ENCODE results near the gene WASF3.
"Not testable (repeated sequence)": the region's sequence is repeated elsewhere in the genome, so short reads cannot be mapped to it uniquely, and the experiment has no call there.

The WASF3 gene

GRCh38 chr13:26635634-26636033 is 78.2 kb downstream of the WASF3 start:
- not testable (repeated sequence) for DNase-seq (ENCODE audit: low spot score)

DNA sequence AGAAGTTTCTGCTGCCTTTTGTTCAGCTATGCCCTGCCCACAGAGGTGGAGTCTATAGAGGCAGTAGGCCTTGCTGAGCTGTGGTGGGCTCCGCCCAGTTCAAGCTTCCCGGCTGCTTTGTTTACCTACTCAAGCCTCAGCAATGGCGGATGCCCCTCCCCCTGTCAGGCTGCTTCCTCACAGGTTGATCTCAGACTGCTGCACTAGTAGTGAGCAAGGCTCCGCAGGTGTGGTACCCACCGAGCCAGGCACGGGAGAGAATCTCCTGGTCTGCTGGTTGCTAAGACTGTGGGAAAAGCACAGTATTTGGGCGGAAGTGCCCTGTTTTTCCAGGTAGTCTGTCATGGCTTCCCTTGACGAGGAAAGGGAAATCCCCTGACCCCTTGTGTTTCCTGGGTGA is 78.6 kb downstream of the WASF3 start:
- not testable (repeated sequence) for DNase-seq (ENCODE audit: low spot score)

DNA sequence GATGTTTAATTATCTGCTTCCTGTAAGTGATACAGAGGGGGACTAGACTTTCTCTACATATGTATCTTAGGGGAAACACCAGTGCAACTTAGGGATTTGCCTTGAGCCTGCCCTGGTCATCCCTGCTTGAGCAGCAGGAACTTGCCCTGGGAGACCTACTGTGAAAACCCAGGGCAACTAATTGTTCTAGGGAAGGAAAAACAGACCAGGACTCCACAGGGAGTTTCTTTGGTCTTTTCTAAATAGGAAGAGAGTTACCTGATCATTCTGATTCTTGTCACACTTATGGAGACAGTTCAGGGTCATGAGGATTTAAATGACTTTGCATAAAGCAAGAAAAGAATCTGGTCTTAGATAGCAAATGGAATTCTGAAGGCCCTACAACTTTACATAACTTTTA is 89.1 kb downstream of the WASF3 start:
- DNase-seq (ENCODE audit: low spot score) = no peak

- DNase-seq (ENCODE audit: low spot score) = no peak
Observed at GRCh38 chr13:26651234-26651633, 93.8 kb downstream of the WASF3 start.

DNA sequence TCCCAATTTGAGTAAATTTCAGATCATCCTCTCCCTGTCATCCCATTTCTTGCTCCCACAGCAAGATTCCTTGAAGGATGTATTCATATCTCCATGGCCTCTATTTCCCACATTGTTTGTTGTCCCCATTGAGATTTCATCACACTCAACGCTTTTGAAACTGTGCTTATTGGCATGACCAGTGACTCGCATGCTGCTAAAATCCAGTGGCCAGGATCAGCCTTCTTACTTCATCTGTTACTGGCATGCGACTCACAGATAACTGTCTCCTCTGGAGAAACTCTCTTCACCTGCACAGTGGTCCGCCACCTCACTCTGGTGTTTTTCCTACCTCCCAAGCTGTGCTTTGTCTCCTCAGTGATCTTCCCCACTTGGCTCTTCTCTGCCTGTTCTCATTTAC is 95.8 kb downstream of the WASF3 start:
- DNase-seq (ENCODE audit: low spot score) = no peak

DNA sequence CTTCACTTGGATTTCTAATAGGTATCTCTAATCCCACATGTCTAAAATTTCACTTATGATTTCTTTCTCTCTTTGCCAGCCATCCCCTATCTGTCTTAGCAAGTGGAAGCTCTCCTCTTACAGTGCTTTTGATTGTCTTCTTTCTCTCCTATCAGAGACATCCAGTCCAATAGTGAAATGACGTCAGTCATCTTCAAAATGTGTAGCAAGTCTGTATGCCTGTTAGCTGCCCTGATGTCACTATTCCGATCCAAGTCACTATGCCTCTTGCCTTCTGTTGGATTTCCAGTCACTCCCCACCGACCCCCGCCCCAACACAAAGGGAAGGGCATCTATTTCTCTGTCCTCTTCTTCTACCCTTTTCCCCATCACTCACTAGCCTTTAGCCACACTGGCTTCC is 96.4 kb downstream of the WASF3 start:
- DNase-seq (ENCODE audit: low spot score) = no peak

- DNase-seq (ENCODE audit: low spot score) = no peak
Observed at GRCh38 chr13:26656919-26657318, 99.4 kb downstream of the WASF3 start.

DNA sequence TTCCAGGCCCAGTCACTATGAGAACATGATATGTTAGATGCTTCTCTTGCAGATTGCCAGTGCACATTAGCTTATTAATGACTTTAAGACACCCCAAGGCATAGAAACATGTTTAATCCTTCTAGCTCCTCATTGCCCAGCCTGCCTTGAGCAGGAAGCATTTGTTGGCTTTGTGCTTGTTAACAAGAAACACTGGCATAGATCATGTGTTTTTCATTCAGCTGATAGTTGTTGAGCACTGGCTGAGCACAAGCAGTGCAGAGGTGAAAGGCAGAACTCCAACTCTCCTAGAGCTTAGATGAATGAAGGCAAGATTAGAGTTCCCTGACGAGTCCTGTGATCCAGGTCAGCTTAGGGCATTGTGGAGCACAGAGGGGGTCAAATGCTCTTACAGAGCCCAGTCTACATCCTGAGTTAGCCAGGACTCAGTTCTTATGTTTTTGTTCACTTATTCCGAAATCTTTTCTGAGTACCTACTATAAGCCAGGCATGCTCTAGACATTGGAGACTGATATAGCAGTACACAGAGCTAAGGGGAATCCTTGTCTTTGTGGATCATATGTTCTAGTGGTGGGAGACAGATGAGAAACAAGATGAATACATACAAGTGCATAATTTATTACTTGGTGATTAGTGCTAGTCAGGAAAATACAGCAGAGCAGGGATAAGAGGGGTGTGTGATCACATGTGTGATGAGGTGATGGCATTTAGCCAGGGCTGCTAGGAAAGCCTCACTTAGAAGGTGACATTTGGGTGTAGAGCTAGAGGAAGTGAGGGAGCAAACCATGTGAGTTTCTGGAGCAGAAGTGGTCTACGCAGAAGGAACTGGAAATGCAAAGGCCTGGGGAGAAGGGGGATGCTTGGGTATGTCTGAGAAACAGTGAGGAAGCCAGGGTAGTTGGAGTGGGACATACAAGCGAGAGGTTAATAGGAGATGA is 101.2 kb downstream of the WASF3 start:
- no peak for DNase-seq (ENCODE audit: low spot score)

DNA sequence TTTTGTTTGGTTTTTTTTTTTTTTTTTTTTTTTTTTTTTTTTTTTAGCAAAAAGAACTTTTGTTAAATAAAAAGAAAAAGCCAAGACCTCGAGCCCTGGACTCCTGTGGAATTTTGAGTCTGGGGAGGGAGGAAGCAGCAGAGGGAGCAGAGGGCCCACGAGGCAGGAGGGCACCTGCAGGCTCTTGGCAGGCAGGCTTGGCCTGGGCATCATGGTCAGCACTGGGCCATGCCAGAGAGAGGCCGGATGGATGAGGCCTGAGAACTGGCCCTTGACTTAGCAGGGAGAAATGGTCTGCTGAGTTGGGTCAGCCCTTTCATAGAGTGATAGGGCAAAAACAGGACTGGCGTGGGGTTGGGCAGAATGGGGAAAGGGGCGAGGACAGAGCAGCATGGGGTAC is 102.7 kb downstream of the WASF3 start:
- no peak for DNase-seq (ENCODE audit: low spot score)

DNA sequence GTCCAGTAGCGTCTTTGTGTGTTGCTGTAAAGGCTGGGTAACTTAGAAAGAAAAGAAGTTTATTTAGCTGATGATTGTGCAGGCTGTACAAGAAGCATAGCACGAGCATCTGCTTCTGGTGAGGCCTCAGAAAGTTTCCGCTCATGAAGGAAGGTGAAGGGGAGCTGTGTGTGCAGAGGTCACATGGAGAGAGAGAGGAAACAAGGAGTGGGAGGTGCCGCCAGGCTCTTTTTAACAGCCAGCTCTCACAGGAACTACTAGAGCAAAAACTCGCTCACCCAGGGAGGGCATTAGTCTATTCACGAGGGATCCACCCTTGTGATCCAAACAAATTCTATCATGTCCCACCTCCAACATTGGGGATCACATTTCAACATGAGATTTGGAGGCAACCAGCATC is 103.3 kb downstream of the WASF3 start:
- no peak for DNase-seq (ENCODE audit: low spot score)

- DNase-seq (ENCODE audit: low spot score) = no peak
Observed at GRCh38 chr13:26663791-26664190, 106.3 kb downstream of the WASF3 start.

GRCh38 chr13:26664286-26664685 is 106.8 kb downstream of the WASF3 start:
- no peak for DNase-seq (ENCODE audit: low spot score)

- DNase-seq (ENCODE audit: low spot score) = no peak
Observed at GRCh38 chr13:26664876-26665275, 107.4 kb downstream of the WASF3 start.

- no peak for DNase-seq (ENCODE audit: low spot score)
Observed at GRCh38 chr13:26668357-26669146, 111.1 kb downstream of the WASF3 start.

GRCh38 chr13:26673890-26674289 is 116.4 kb downstream of the WASF3 start:
- DNase-seq (ENCODE audit: low spot score) = no peak

GRCh38 chr13:26677156-26677555 is 119.7 kb downstream of the WASF3 start:
- no peak for DNase-seq (ENCODE audit: low spot score)

DNA sequence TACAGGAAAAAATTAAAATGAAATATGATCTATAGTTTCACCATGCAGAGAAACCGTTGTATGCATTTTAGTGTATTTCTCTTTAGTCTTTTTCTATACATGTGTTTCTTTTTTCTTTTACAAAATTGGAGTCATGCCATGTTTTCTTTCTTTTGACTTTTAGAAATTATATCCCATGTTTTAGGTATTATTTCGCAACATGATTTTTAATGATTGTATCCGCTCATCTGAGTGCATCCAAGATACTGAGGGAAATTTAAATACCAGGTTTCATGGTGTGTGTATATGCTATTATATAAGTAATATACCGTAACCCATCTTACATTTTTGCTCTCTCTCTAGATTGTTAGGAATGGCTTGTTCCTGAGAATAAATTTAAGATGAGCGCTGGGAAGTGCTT is 120.8 kb downstream of the WASF3 start:
- DNase-seq (ENCODE audit: low spot score) = no peak

- DNase-seq (ENCODE audit: low spot score) = no peak
Observed at GRCh38 chr13:26678796-26679195, 121.3 kb downstream of the WASF3 start.

DNA sequence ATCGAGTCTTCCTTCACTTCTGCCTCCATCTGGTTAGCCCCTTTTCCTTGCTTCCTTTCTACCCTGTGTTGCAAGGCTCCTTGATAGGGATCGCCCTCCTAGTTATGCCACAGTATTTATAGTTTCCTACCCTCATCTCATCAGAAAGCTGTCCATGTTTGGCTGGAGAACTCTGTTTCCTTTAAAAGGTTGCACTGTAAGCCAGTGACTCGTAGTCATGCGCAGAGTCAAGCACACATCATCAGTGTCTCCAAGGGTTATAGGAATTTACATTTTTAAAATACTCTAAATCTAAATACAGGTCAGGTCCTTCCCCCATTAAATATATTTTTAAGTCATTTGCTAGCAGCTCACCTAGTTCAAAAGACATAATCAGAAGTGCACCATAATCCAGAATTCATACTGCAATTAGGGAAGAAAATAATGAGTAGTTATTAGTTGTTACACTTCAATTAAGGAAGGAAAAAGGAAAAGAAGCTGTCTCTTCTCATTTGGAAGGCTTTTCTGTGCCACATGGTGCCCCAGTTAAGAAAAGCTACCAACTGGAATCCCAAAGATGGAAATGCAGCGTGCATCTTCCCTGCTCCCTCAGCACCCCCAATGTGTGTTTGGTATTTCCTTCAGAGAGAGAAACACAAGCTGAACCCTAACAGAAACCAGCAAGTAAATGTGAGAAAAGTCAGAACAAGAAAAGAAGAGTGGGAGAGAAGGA is 122.1 kb downstream of the WASF3 start:
- DNase-seq (ENCODE audit: low spot score) = no peak

DNA sequence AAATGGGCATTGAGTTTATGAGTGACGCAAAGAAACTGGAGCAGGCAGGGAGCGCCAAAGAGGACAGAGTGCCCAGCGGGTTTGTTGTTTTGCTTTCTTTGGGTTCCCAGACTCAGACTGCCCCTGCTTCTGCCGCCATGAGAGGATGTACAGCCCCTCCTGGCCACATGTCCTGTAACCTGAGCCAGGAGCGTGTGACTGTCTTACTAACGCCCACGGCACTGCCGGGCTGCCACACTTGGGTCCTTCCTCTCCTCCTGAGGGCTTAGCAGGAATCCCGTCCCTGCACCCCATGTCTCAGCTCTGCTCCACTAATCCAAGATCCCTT is 122.6 kb downstream of the WASF3 start:
- DNase-seq (ENCODE audit: low spot score) = no peak

DNA sequence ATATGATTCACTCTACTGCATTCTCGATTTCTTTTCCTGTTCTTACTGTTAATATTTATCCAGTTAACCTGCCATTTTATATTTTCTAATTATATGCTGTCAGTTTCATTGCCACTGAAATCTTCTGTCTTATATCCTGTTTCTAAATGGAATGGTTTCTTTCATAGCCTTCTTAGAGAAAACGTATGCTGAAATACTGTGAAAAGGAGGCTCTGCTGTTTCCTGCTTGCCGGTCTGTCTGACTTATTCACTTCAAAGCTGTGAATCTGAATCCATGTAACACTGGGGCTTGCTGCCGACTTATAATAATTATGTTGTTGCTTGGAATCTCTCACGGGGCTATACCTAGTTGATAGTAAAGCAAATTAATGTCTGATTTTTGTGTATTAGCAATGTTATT is 123.1 kb downstream of the WASF3 start:
- no peak for DNase-seq (ENCODE audit: low spot score)

GRCh38 chr13:26681036-26681435 is 123.6 kb downstream of the WASF3 start:
- DNase-seq (ENCODE audit: low spot score) = no peak

- no peak for DNase-seq (ENCODE audit: low spot score)
Observed at GRCh38 chr13:26682606-26683005, 125.1 kb downstream of the WASF3 start.

Data from hematopoietic multipotent progenitor cell treated with erythropoietin and hydrocortisone succinate and interleukin-3 and kit ligand, for 15 days (in vitro differentiated cells).